ENCODE data around the gene CFHR5.
"Not testable (repeated sequence)": the region's sequence is repeated elsewhere in the genome, so short reads cannot be mapped to it uniquely, and the experiment has no call there.

CFHR5 gene

GRCh38 chr1:197021716-197022115 lies 44.4 kb downstream of the CFHR5 start:
- TF ChIP-seq, protein P1, sequence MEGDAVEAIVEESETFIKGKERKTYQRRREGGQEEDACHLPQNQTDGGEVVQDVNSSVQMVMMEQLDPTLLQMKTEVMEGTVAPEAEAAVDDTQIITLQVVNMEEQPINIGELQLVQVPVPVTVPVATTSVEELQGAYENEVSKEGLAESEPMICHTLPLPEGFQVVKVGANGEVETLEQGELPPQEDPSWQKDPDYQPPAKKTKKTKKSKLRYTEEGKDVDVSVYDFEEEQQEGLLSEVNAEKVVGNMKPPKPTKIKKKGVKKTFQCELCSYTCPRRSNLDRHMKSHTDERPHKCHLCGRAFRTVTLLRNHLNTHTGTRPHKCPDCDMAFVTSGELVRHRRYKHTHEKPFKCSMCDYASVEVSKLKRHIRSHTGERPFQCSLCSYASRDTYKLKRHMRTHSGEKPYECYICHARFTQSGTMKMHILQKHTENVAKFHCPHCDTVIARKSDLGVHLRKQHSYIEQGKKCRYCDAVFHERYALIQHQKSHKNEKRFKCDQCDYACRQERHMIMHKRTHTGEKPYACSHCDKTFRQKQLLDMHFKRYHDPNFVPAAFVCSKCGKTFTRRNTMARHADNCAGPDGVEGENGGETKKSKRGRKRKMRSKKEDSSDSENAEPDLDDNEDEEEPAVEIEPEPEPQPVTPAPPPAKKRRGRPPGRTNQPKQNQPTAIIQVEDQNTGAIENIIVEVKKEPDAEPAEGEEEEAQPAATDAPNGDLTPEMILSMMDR (IDR thresholded peaks at IDR 0.05; ENCODE audit: insufficient read depth, low read depth, low read length, missing control alignments) = no peak
- H3K4me3 ChIP-seq (ENCODE audit: low read length) = no peak overlapping the region
- DNase-seq (ENCODE audit: low read depth) = no peak

DNA sequence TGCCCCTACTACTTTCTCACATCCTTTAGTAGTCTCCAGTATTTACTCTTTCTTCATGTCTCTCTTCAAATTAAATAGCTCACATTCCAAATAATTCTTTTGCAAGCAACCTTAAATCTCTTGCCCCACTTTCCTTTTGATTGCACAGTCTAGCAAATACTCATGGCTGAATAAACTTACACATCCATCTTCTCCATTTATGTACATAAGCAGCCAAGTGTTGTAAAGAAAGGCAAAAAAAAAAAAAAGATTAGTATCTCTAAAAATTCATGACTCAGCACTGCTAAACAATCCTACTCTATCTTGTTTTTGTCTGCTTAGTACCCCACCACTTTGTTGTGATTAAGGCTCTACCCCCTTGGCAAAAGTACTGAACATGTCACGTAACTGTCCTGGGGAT lies 47.1 kb downstream of the CFHR5 start:
- DNase-seq (ENCODE audit: low read depth) = no peak
- TF ChIP-seq, protein P1 (IDR thresholded peaks at IDR 0.05; ENCODE audit: insufficient read depth, low read depth, low read length, missing control alignments) = no peak
- H3K4me3 ChIP-seq (ENCODE audit: low read length) = no peak overlapping the region

GRCh38 chr1:197027359-197027758 lies 50.0 kb downstream of the CFHR5 start:
- peak; percentile 39 for DNase-seq (ENCODE audit: low read depth)
- H3K4me3 ChIP-seq (ENCODE audit: low read length) = no peak overlapping the region
- TF ChIP-seq, protein P1 (IDR thresholded peaks at IDR 0.05; ENCODE audit: insufficient read depth, low read depth, low read length, missing control alignments) = no peak

DNA sequence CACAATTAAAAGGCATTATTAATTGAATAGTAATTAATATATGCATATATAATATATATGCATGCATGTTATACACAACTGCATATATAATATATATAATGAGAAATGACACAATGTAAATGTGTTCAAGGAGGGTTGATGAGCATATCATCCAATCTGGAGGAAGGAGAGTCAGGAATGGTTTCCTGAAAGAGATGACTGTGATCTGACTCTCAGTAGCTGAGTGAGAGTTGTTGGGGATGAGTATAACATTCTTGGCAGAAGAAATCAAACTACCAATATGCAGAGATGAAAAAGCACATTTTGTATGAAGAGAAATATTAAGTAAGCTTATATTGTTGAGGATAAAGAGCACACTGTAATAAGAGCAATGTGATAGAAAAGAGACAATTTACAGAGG lies 52.4 kb downstream of the CFHR5 start:
- H3K4me3 ChIP-seq (ENCODE audit: low read length) = no peak overlapping the region
- TF ChIP-seq, protein P1 (IDR thresholded peaks at IDR 0.05; ENCODE audit: insufficient read depth, low read depth, low read length, missing control alignments) = no peak
- DNase-seq (ENCODE audit: low read depth) = peak; percentile 7

- not testable (repeated sequence) for H3K4me3 ChIP-seq (ENCODE audit: low read length)
- peak; percentile 84 for DNase-seq (ENCODE audit: low read depth)
Observed at GRCh38 chr1:197034631-197035339, 57.4 kb downstream of the CFHR5 start.

DNA sequence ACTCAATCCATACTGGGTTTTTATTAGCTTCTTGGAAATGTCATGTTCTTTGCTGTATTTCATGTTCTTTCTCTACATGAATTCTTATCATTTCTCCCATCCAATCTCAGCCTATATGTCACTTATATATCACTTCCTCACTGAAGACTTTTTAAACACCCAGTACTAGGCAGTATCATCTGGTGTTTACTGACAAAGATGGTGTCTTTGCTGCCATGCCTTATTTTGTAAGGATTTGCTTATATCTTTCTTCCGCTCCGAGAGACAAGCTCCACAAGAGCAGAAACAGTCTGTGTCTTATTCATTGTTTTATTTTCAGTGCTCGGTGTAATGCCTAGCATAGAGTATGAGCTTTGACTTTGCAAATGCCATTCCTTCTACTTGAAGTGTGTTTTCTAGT lies 59.5 kb downstream of the CFHR5 start:
- DNase-seq (ENCODE audit: low read depth) = no peak
- TF ChIP-seq, protein P1 (IDR thresholded peaks at IDR 0.05; ENCODE audit: insufficient read depth, low read depth, low read length, missing control alignments) = no peak
- no peak overlapping the region for H3K4me3 ChIP-seq (ENCODE audit: low read length)

DNA sequence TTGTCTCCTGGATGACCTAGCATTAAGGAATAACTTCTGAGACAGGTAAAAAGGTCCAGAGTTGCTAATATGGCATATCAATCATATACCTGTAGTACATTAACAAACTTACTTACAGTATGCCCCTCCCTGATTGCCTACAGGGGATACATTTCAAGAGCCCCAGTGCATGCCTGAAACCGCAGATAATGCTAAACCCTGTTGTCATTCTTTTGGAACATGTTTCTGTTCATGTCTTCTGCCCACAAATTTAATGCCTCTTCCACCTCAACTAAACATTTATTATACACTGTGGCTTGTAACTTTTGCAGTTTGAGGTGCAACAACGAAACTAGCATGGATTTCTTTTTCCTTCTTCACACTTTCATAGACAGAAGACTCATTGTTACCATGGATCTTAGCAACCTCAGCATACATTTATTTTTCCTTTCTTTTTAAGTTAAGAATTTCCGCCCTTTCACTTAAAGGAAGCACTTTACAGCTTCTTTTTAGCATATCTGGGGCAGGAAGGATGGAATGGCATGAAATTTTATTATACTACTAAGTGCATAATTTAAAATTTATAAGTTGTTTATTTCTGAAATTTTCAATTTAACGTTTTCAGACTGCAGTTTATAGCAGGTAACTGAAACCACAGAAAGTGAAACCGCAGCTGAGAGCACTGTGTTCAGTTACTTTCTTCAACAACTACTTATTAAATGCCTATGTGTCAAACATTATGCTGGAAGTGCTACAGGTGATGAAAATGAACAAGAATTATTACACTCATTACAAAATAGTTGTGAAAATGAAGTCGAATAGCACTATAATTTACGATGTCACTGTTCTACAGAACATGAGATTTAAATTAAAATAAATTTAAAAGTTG lies 64.4 kb downstream of the CFHR5 start:
- TF ChIP-seq, protein P1 (IDR thresholded peaks at IDR 0.05; ENCODE audit: insufficient read depth, low read depth, low read length, missing control alignments) = no peak
- no peak for DNase-seq (ENCODE audit: low read depth)
- no peak overlapping the region for H3K4me3 ChIP-seq (ENCODE audit: low read length)

Data from epithelial cell of esophagus (primary cell).